Spleen (tissue), 7 donors: Measurements from ENCODE around the gene AKAIN1.

ENCODE experiments used
- POLR2A ChIP-seq, 3 donors: fragments of 450-650 bp; IDR thresholded peaks; one replicate each; pipeline ENCODE4 v1.5.1; 2017; ENCODE audit warnings: antibody characterized with exemption in 3 of 3, mild to moderate bottlenecking in 1 of 3
- TF ChIP-seq, protein P1 (sequence below), 11 experiments: fragments of 200-600 bp in 7 of 11; fragments of 450-650 bp in 4 of 11; sonication (generic) in 4 of 11; IDR thresholded peaks in 8 of 11; conservative IDR thresholded peaks in 3 of 11; 1 replicate in 7 of 11; 2 replicates in 4 of 11; pipeline versions ENCODE4 v1.4.0 to v1.8.0; 2016 to 2021; ENCODE audit warnings: antibody characterized with exemption in 11 of 11, inconsistent platforms in 4 of 11, mild to moderate bottlenecking in 1 of 11
- donor health status: DM: no; HTN: no; CAD: no; lungs with moderate emphysema.
- donor health status: DM: no; HTN: no; CAD: no.
- donor health status: DM: no; HTN: no; CAD: no.

- TF ChIP-seq, protein P1, sequence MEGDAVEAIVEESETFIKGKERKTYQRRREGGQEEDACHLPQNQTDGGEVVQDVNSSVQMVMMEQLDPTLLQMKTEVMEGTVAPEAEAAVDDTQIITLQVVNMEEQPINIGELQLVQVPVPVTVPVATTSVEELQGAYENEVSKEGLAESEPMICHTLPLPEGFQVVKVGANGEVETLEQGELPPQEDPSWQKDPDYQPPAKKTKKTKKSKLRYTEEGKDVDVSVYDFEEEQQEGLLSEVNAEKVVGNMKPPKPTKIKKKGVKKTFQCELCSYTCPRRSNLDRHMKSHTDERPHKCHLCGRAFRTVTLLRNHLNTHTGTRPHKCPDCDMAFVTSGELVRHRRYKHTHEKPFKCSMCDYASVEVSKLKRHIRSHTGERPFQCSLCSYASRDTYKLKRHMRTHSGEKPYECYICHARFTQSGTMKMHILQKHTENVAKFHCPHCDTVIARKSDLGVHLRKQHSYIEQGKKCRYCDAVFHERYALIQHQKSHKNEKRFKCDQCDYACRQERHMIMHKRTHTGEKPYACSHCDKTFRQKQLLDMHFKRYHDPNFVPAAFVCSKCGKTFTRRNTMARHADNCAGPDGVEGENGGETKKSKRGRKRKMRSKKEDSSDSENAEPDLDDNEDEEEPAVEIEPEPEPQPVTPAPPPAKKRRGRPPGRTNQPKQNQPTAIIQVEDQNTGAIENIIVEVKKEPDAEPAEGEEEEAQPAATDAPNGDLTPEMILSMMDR (IDR thresholded peaks at IDR 0.05 in 8 of 11, conservative IDR thresholded peaks at IDR 0.05 in 3 of 11) = no peak
- no peak for TF ChIP-seq POLR2A (IDR thresholded peaks at IDR 0.05)
These were observed 17.7 kb upstream of the AKAIN1 start for GRCh38 chr18:5214583-5215351.
